ENCODE results near the gene SCTR. TPM values are rescaled to one million over a fixed set of nuclear protein-coding genes. Genes with fewer than 3 reads are reported as not detected.

The SCTR gene
- total RNA-seq, 1 experiment from 2014 or later: not detected

DNA sequence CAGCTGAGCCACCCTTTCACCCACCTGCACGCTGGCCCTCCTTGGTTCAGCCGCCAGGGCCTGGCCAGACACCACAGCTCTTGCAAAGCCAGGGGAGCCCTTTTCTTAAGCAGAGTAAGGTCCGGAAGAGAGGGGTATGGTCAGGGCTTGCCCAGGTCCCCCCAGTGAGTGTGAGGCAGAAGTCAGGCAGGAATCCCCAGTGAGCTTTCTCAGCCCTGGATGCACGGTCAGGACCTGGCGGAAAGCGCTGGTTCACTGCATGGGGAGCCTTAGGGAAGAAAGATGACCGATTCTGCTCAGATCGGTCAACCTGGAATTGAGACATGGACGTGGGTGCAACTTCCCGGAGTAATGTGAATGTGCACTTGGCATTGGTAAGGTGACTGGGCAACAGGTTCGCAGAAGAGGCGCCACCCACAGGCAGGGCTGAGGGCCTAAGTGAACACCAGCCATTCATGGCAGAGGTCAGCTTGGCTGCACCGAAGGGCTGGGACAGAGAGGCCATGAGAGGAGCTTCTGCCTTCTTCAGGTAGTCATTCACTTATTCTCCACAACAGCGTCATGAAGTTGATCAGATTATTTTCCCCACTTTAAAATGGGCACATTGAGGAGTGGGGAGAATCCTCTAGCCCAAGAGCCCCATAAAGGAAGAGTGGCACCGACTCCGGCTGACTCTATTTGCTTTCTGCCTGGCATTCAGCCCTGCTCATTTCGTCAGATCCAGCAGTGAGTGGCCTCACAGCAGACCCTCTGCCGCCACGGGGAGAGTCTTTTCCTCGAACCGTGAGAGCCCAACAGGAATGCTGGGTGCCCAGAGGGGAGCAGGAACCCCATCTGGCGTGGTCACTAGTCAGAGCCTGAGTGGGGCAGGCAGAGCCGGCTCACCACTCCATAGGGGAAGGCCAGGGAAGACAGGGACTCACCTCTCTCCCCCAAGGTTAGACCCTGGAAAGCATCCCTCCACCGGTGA is 35.8 kb downstream of the SCTR start:
- DNase-seq (ENCODE audit: low read depth): no peak

DNA sequence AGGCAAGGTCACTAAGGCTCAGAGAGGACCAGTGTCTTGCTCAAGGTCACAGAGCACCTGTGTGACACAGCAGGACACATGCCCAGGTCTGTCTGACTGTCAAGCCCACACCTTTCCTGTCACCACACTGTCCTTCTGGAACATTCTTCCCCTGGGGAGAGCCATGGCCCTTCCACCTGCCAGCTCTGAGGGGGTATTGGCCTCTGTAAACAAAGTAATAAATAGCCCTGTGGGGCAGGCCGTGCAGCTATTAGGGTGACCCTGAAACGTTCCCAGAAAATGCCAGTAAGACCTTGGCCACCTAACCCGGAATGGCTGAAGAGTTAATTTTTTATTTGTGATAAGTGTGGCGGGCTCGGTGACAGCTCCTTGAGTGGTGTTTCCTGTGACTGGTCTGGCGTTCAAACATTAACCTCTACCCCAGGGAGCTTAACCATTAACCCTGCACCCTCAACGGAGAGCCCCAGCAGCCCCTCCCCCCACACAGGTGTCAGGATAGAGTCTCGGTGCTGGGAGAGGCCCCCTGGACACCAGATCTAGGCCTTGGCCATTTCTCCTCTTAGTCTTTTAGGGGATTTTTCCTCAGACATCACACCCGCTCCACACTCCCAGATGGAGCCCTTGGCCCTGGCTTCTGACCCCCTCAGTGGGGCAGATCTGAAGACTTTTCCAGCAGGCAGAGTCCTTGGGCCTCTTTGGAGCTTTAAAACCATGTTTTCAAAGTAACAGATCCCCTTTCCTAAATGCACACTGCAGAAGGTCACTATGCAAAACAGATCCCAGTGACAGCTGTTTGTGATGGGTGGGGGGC is 36.6 kb downstream of the SCTR start:
- no peak for DNase-seq (ENCODE audit: low read depth)

DNA sequence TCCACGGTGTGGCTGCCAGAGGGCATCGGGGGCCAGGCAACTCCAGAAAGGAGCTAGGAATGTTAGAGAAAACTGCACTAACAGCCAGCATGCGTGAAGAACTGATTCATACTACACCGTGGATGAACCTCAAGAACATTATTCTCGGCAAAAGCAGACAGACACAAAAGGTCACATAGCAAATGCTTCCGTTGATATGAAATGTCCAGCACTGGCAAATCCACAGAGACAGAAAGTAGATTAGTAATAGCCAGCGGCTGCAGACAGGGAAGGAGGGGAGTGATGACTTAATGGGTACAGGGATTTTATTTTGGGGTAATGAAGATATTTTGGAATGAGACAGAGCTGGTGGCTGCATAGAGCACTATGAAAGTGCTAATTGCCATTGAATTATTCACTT is 37.4 kb downstream of the SCTR start:
- peak; percentile 71 for DNase-seq (ENCODE audit: low read depth)

DNA sequence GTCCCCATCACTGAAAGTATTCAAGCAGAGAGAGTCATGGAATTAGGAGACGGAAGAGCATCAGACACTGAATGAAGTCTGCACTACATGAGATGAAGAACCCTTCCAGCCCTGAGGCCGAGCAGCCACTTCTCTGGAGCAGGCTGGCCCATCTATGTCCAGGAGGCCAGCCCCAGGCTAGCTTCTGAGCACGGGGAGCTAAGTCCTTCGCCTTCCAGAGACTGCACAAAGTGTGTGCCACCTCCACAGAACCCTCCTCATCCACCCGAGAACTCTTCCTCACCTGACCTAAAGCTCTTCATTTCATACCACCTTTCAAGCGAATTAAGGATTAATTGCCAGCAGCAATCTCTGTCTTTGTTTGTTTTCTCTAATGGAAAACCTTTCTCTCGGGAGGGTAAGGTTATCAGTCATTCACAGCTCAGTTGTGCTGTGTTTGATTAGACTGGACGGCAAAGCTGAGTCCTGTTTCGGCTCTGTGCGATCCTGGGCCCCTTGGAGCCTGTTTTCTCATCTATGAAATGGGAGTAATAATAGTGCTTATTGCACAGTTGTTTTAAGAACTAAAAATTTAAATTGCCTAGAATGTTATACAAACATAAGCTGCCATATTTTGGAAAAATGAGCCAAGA is 38.0 kb downstream of the SCTR start:
- DNase-seq (ENCODE audit: low read depth): no peak

DNA sequence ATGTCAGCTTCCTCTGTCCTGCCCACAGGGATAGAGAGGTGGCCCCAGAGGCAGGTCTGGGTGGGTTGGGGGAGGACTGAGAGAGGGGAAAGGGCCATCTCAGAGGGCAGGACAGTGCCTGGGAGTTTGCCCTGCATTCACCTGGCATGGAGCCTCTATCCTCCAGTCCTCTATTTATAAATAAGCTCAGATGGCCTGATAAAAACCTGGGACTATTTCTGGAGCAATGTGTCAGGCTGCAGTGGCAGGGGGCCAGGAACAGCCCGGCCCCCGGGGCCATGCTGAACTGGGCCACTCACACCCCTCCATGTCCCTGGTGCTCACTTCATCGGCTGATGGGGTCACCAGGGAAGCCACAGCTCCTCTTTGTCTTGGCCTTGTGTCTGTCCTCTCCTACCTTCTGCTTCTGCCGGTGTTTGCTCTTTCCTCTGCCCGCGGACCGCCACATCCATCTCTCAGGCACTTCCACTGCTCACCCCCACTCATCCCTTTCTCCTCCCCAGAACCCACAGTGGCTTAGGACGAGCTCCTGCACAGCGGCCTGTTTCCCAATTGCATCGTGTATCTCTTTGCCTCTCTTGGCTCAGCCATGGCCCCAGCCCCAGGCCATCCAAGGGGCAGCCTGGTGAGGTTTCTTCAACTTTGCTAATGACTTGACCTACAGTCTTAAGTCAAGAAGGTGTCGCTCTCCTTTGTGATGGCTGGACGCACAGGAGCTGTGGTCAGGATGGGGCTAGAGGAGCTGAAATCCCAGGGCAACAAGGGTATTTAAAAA is 38.8 kb downstream of the SCTR start:
- no peak for DNase-seq (ENCODE audit: low read depth)

DNA sequence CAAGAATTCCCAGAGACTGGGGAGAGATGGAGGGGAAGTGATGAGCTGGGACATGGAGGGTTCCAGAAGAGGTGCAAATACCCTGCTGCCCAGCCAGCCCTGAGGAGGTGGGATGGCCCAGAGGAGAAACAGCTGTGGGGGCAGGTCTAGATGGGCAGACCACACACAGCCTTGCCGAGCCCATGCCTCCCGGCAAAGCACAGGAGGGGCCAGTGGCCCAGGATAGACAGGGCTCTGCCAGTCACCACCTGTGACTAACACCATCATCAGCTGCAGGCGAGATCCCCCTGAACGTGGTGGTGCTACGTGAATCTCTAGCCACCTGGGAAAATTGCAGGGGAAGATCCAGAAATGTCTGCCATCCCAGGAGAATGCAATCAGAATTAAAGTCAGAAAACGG is 39.4 kb downstream of the SCTR start:
- no peak for DNase-seq (ENCODE audit: low read depth)

DNA sequence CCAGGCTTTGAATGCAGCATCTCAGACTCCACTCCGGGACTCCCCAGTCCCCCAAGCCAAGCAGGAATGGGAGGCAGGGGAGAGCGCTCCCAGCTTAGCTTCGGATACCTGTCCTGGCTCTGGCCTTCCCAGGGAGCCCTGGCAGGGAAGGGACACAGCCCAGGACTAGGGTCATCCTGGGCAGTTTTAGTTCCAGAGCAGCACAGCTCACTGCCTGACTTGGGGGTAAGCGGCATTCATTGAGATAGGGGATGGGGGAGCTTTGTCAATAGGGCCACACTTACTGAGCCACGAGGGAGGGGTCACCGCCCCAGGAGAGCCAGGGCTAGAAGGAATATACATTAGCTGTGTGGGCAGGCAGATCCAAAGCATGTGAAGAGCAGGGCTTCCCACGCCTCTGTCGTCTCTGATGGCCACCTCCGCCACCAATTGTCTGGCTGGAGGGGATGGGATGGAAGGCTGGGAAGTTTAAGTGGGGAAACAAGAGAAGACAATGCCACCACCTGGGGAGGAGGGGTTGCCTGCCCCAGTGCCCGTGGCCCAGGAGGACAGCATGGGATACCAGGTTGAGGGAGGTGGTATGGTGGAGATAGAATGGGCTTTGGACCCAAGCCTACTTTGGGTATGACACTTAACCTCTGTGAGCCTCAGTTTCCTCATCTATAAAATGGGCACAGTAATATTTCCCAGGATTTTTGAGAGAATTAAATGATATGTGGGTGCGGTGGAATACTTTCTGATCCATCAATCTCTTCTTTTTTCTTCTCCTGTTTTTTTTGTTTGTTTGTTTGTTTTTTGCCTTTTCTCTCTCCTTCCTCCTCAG is 40.2 kb downstream of the SCTR start:
- no peak for DNase-seq (ENCODE audit: low read depth)

DNA sequence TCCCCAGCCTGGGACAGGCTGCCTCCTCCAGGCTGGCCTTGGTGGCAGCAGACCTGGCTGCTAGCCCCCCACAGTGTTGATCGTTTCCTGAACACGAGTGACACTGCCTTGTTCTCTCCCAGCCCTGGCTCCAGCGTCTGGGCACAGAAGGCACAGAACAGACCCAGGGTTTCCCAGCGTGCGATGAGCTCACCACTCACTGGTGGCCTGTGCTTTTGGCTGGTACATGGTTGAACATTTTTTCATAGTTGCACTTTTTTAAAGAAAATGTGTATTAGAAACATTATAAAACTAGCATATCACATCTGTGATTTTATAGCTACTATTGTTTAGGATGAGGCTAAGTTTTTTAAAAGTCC is 40.9 kb downstream of the SCTR start:
- no peak for DNase-seq (ENCODE audit: low read depth)

DNA sequence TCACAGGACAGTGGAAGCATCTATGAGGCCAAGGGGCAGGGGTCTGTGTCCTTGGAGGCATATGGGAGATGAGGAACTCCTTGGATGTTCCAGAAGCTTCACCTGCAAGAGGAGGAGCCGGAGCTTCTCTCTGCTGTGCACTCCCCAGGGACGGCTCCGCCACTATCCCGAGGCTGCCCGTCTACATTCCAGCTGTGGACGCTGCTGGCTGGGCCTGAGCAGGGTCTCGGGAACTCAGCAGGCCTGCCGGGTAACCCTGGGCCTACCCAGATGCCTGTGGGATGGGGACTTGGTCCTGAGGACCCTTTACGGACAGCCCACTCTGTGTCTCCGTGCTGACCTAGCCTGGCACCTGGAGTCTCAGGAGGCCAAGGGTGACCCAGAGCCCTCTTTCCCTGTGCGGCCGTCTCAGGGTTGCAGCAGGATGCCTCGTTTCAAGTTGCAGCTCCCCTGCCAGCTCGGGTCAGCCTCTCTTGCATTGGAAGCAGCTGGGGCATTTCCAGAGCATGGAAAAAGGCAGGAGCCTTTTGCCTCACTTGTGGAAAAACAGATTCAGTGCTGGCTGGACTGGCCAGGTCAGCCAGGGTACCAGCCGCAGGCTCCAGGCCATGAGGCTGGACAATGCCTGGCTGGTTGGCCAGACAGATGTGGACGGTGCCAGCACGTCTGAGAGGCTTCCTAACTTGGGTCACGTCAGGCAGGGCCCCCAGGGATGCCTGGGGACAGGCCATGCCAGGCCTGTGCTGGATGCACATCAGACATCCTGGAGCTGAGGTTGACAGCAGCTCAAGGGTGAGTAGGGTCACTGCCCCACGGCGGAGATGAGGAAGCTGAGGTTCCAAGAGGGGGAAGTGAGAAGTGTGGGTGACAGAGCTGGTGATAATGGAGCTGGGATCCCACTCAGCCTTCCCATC is 41.5 kb downstream of the SCTR start:
- DNase-seq (ENCODE audit: low read depth): no peak

DNA sequence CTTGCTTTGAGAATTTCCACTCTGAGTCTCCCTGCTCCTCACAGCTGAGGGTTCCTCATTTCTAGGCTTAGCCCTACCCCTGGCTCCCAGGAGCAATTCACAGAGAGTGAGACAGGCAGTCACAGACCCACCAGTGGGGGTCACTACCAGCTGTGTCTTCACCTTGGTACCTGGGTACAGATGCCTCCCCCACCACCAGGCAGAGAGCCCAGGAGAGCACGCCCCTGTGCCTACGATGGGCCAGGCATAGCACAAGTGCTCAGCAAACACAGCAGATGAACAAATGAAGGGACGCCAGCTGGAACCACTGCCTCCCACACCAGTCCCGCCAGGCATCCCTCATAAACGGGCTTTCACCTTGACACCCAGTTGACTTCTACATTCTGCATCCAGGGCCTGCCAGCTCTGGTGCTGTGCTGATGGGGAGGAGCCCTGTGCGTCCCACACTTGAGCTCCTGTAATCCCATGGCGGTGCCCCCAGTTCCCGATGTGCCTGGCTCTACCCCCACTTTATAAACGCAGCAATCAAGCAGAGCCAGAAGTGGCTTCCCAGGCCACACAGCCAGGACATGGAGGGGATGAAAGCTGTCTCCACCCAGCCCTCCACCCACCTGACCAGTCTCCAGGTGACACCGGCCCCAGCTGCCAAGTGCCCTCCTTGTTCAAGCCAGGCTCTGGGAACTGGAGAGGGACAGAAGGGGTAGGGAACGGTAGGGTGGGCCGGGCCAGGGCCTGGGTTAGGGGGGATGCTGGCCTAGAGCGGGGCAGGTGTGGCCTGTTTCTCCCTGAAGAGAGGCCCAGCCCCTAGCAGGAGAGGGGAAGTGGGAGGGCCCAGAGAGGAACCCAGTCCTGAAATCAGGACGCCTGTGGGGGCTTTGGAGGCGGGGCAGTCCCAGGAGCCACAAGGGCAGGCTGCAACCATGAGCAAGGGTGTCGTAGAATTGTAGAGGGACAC is 42.5 kb downstream of the SCTR start:
- no peak for DNase-seq (ENCODE audit: low read depth)

DNA sequence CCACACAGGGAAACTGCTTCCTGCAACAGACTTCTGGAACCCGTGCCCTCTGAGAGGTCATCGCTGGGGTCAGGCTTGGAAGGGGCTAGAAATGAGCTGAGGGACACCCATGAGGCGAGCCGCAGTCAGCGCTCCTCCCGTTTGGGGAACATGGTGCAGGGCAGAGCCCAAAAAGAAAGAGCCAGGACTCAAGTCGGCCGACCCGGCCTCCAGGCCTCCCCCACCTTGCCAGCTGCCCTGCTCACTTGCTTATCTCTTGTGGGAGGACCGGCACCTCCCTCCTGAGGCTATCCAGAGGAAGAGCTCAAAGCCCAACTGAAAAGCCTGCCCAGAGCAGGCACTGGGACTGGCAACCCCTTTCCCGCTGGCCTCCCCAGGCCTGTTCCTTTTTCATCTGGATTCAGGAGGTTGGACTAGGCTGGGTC is 43.6 kb downstream of the SCTR start:
- no peak for DNase-seq (ENCODE audit: low read depth)

DNA sequence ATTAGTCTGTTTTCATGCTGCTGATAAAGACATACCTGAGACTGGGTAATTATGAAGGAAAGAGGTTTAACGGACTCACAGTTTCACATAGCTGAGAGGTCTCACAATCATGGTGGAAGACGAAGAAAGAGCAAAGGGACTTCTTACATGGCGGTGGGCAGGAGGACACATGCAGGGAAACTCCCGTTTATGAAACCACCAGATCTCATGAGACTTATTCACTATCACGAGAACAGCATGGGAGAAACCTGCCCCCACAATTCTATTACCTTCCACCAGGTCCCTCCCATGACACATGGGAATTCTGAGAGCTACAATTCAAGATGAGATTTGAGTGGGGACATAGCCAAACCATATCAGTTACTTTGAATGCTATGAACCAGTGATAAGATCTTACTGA is 44.1 kb downstream of the SCTR start:
- DNase-seq (ENCODE audit: low read depth): no peak

DNA sequence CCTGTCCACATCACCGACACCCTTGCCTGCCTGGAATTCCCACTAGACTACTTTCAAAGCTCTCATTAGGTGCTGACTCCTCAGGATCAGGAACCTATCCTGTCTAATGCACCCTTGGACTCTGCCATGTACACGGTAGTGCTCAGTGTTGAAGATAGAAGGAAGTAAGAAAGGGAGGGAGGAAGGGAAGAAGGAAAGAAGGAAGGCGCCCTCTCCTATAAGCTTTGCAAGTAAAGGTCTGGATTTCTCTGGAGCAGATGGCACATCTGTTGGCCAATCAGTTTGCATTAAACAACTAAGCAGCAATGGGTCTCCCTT is 45.3 kb downstream of the SCTR start:
- DNase-seq (ENCODE audit: low read depth): no peak

DNA sequence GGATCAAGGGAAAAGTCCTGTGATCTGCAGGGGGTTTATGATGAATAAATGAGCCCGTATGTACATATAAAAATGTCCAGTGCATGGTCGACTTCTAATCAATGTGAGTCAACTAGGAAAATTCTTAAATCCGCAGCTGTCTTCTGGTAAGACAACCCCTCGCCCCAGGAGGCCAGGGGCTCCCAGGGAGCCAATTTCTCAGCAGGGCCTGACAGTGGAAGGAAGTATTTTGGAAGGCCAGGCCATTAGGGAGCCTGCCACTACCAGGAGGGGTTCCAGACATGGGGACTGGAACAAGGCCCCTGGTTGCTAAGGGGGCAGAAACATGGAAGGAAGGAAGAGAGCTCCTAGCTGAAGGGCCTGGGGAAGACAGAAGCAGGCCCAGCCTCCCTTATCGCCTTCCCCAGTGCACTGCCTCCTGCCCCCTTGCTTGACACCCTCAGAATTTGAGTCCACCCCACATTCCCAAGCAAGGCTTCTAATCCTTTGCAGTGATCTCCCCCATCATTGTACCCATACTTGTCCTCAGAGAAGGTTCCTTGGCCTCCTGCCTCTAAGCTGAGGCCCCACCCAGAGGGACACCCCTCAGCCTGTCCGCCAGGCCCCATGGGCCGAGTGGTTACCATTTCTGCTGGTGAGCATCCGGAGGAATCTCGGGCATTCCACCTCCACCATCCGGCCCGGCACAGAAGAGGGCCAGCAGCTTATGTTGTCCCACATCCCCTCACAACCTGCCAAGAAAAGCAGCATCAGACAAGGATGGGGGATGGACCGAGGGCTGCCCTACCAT is 45.9 kb downstream of the SCTR start:
- DNase-seq (ENCODE audit: low read depth): no peak

DNA sequence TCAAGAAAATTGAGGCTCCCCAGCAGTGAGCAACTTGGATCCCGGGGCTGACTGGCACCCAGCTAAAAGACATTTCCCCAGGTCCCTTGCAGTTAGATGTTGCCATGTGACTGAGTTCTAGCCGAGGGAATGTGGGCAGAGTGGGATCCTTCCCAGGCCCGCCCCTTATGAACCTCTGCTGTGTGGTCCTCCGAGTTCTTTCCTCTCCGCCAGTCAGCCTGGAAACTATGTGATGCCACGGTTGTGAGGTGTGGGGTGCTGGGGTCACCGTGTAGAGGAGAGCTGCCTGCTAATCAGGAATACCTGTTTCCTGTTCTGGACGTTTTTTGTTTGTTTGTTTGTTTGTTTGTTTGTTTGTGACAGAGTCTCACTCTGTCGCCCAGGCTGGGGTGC is 47.2 kb downstream of the SCTR start:
- no peak for DNase-seq (ENCODE audit: low read depth)

DNA sequence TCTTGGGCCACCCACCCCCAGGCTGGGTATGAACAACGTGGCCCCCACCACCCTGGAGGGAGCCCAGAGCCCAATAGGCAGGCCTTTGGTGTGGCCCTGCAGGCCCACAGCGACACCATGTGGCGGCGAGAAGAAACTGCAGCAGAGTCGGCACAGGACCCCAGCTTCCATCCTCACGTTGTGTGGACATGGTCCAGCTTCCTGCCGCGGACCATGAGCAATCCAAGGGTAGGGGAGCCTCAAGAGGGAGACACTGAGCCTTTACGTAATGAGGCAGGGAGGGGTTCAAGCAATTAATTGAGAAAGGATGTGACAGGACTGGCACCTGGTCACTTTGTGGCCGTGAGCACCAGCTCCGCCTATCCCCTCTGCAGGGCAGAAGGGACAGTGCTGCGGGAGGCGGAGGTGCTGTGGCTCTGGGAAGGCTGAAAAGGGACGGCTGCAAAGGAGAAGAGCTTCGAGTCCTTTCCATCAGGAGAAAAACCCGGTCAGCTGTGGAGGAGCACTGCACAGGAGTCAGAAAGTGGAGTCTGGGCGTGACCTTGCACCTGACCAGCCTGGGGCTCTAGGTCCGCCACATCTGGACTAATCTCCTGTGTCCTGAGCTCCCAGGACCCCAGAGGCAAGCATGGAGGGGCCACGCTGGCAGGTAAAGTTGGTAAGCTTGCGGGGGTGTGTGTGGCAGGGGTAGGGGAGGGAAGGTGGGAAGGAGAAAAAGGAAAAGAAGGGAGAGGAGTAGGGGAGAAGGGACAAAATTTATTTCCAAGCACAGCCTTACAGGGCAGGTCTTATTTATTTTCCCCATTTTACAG is 47.8 kb downstream of the SCTR start:
- peak; percentile 42 for DNase-seq (ENCODE audit: low read depth)

DNA sequence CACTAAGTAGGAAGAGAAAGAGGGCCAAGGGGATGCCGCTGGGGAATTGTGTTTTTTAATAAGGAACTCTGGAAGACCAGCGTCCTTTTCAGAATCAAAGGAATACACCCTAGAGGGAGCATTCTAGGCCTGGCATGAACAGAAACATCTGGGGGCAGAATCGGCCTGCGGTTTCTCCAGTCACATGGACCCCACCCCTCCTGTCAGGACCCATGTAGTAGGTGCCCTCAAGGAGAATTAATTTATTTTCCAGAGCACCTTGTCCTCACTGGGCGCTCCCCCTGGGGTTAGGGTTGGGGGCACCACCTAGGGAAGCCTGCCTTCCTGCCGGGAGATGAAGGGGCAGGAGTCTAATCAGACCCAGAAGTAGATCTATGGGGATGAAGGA is 48.4 kb downstream of the SCTR start:
- no peak for DNase-seq (ENCODE audit: low read depth)

Data from LHCN-M2 (cell line).